ENCODE measurements around the gene C5orf58.

C5orf58 gene

GRCh38 chr5:170288551-170288950 is 55.8 kb downstream of the C5orf58 start:
- H3K4me1 ChIP-seq (ENCODE audit: control insufficient read depth, insufficient read depth, low read length): peaks cover 7% of the 10 kb centered on the region
- no peak overlapping the region for H3K9ac ChIP-seq (ENCODE audit: low read depth, low read length)
- H3K27me3 ChIP-seq (ENCODE audit: control insufficient read depth, insufficient read depth, low read length): no peaks in the 10 kb centered on the region
- no peaks in the 10 kb centered on the region for H3K36me3 ChIP-seq (ENCODE audit: control insufficient read depth, insufficient read depth, low read length)
- peaks cover 10% of the 10 kb centered on the region for H3K9me3 ChIP-seq (ENCODE audit: control insufficient read depth, insufficient read depth, low read length)
- no peak overlapping the region for H3K4me3 ChIP-seq (ENCODE audit: low read depth, low read length)

- H3K9me3 ChIP-seq (ENCODE audit: control insufficient read depth, insufficient read depth, low read length): peaks cover 10% of the 10 kb centered on the region
- no peak overlapping the region for H3K9ac ChIP-seq (ENCODE audit: low read depth, low read length)
- peaks cover 7% of the 10 kb centered on the region for H3K4me1 ChIP-seq (ENCODE audit: control insufficient read depth, insufficient read depth, low read length)
- H3K36me3 ChIP-seq (ENCODE audit: control insufficient read depth, insufficient read depth, low read length): no peaks in the 10 kb centered on the region
- H3K27me3 ChIP-seq (ENCODE audit: control insufficient read depth, insufficient read depth, low read length): no peaks in the 10 kb centered on the region
- no peak overlapping the region for H3K4me3 ChIP-seq (ENCODE audit: low read depth, low read length)
These were observed 56.3 kb downstream of the C5orf58 start for GRCh38 chr5:170289121-170289520.

GRCh38 chr5:170289764-170290163 is 57.0 kb downstream of the C5orf58 start:
- no peak overlapping the region for H3K4me3 ChIP-seq (ENCODE audit: low read depth, low read length)
- no peaks in the 10 kb centered on the region for H3K36me3 ChIP-seq (ENCODE audit: control insufficient read depth, insufficient read depth, low read length)
- no peak overlapping the region for H3K9ac ChIP-seq (ENCODE audit: low read depth, low read length)
- H3K27me3 ChIP-seq (ENCODE audit: control insufficient read depth, insufficient read depth, low read length): peaks cover under 1% of the 10 kb centered on the region
- peaks cover 7% of the 10 kb centered on the region for H3K4me1 ChIP-seq (ENCODE audit: control insufficient read depth, insufficient read depth, low read length)
- peaks cover 10% of the 10 kb centered on the region for H3K9me3 ChIP-seq (ENCODE audit: control insufficient read depth, insufficient read depth, low read length)

- Histone ChIP-seq H3K36me3 (ENCODE audit: control insufficient read depth, insufficient read depth, low read length) (no peaks in the 10 kb centered on the region), H3K9me3 (ENCODE audit: control insufficient read depth, insufficient read depth, low read length) (peaks cover 10% of the 10 kb centered on the region), H3K9ac (ENCODE audit: low read depth, low read length) (no peak overlapping the region), H3K4me3 (ENCODE audit: low read depth, low read length) (no peak overlapping the region), H3K4me1 (ENCODE audit: control insufficient read depth, insufficient read depth, low read length) (peaks cover 7% of the 10 kb centered on the region), H3K27me3 (ENCODE audit: control insufficient read depth, insufficient read depth, low read length) (peaks cover 4% of the 10 kb centered on the region)
These were observed 57.7 kb downstream of the C5orf58 start for GRCh38 chr5:170290498-170290897.

- Histone ChIP-seq H3K9me3 (ENCODE audit: control insufficient read depth, insufficient read depth, low read length) (peaks cover 10% of the 10 kb centered on the region), H3K4me1 (ENCODE audit: control insufficient read depth, insufficient read depth, low read length) (peaks cover 3% of the 10 kb centered on the region), H3K9ac (ENCODE audit: low read depth, low read length) (no peak overlapping the region), H3K27me3 (ENCODE audit: control insufficient read depth, insufficient read depth, low read length) (peaks cover 6% of the 10 kb centered on the region), H3K4me3 (ENCODE audit: low read depth, low read length) (no peak overlapping the region), H3K36me3 (ENCODE audit: control insufficient read depth, insufficient read depth, low read length) (no peaks in the 10 kb centered on the region)
These were observed 59.7 kb downstream of the C5orf58 start for GRCh38 chr5:170292179-170293104.

GRCh38 chr5:170293273-170293672 is 60.5 kb downstream of the C5orf58 start:
- H3K4me3 ChIP-seq (ENCODE audit: low read depth, low read length): no peak overlapping the region
- H3K9me3 ChIP-seq (ENCODE audit: control insufficient read depth, insufficient read depth, low read length): peaks cover 10% of the 10 kb centered on the region
- H3K27me3 ChIP-seq (ENCODE audit: control insufficient read depth, insufficient read depth, low read length): peaks cover 6% of the 10 kb centered on the region
- H3K36me3 ChIP-seq (ENCODE audit: control insufficient read depth, insufficient read depth, low read length): no peaks in the 10 kb centered on the region
- H3K9ac ChIP-seq (ENCODE audit: low read depth, low read length): no peak overlapping the region
- H3K4me1 ChIP-seq (ENCODE audit: control insufficient read depth, insufficient read depth, low read length): peaks cover 3% of the 10 kb centered on the region

GRCh38 chr5:170294057-170294456 is 61.3 kb downstream of the C5orf58 start:
- H3K4me3 ChIP-seq (ENCODE audit: low read depth, low read length): no peak overlapping the region
- peaks cover 6% of the 10 kb centered on the region for H3K27me3 ChIP-seq (ENCODE audit: control insufficient read depth, insufficient read depth, low read length)
- H3K9ac ChIP-seq (ENCODE audit: low read depth, low read length): no peak overlapping the region
- H3K36me3 ChIP-seq (ENCODE audit: control insufficient read depth, insufficient read depth, low read length): no peaks in the 10 kb centered on the region
- H3K9me3 ChIP-seq (ENCODE audit: control insufficient read depth, insufficient read depth, low read length): peaks cover 10% of the 10 kb centered on the region
- H3K4me1 ChIP-seq (ENCODE audit: control insufficient read depth, insufficient read depth, low read length): peaks cover 3% of the 10 kb centered on the region

- Histone ChIP-seq H3K4me1 (ENCODE audit: control insufficient read depth, insufficient read depth, low read length) (peaks cover 3% of the 10 kb centered on the region), H3K36me3 (ENCODE audit: control insufficient read depth, insufficient read depth, low read length) (no peaks in the 10 kb centered on the region), H3K4me3 (ENCODE audit: low read depth, low read length) (no peak overlapping the region), H3K27me3 (ENCODE audit: control insufficient read depth, insufficient read depth, low read length) (peaks cover 6% of the 10 kb centered on the region), H3K9me3 (ENCODE audit: control insufficient read depth, insufficient read depth, low read length) (peaks cover 10% of the 10 kb centered on the region), H3K9ac (ENCODE audit: low read depth, low read length) (no peak overlapping the region)
These were observed 61.8 kb downstream of the C5orf58 start for GRCh38 chr5:170294556-170294955.

All from iPS-15b (cell line).